Bronchial smooth muscle cell (primary cell): ENCODE measurements around the gene CTNNBL1. TPM values are rescaled to one million over a fixed set of nuclear protein-coding genes. Genes with fewer than 3 reads are reported as not detected.

ENCODE experiments used
- total RNA-seq: library from RNA; depleted of rRNA; stranded (reverse); fragments of >200 nt; gene quantifications from 2 replicates; pipeline ENCODE4 v1.2.1, GENCODE V29; 2014

Gene CTNNBL1, protein sequence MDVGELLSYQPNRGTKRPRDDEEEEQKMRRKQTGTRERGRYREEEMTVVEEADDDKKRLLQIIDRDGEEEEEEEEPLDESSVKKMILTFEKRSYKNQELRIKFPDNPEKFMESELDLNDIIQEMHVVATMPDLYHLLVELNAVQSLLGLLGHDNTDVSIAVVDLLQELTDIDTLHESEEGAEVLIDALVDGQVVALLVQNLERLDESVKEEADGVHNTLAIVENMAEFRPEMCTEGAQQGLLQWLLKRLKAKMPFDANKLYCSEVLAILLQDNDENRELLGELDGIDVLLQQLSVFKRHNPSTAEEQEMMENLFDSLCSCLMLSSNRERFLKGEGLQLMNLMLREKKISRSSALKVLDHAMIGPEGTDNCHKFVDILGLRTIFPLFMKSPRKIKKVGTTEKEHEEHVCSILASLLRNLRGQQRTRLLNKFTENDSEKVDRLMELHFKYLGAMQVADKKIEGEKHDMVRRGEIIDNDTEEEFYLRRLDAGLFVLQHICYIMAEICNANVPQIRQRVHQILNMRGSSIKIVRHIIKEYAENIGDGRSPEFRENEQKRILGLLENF
- total RNA-seq, result 29.5 and 30.7 TPM in 2 replicates

DNA sequence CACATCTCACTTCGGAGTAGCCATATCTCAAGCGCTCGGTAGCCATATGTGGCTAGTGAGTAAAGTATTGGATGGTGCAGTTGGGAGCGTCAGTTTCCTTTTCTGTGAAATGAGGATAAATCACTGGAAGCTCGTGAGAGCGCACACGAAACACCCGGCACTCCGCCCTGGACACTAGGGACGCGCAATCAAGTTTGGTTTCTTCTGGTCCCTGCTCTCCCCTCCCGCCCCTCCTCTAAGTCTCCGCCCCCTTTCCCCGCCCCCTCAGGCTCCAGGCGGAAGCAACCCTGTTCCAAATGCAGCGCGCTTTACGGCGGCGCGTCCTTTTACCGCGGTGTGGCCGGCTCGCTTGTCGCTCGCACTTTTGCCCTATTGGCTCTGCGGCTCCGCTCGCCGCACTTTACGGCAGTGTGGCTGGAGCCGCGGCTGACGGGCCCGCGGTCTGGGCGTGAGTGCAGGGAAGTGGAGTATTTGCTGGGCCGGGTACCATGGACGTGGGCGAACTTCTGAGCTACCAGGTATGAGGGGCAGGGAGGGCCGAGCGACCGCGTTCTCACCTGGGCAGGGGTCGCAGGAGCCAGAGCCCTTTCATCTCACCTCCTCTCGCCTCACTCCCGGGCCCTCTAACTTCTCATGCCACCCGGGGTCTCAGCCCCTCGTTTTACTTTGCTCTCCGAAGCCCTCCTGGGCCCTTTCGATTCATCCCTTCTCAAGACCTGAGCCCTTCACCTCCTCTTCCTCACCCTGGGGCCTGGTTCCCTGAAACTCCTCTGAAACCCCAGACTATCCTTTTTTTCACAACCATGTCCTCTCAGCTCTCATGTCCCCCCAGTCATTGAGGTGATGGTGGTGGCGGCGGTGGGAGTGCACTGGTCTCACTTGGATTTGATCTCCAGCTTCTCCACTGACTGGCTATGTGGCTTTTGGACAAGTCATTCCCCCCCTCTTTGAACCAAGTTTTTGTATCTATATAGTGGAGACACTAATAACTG is at the start of gene CTNNBL1:
Gene CTNNBL1 (plus strand): TSS at position 396 of the 992 bp plus-strand sequence. CDS start 93 bp downstream, at position 489.

DNA sequence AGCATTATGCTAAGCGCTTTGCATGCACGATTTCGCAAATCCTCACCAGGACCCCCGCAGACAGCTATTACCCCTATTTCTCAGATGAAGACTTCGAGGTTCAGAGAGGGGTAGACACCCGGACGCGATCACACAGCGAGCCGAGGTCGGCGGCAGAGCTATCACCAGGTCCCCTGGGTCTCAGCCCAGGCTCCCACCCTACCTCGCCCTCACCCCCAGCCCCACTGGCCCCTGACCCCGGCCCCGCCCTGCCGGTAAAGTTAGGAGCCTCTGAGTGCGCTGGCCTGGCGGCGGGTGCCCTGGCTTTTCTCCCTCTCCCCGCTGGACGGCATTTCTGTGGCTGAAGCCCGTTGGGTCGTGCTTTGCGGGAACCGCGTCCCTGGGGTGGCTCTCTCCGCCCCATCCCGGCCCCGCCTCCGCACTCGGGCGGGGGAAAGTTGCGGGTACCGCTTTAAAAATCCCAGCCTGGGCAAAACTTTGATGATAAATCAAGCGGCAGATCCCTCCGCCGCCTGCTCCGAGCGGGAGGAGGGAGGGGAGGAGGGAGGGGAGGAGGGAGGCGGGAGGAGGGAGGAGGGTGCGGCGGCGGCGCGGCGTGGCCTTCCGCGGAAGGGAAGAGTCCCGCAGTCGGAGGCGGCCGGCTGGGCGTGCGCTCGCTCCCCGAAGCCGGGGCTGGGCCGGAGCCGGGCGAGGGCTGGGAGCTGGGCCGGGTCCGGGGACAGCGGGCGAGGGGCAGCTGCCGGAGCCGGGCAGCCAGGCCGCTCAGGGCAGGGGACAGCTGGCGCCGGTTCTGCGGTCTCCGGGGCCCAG is 208.9 kb downstream of the CTNNBL1 start, which contains the start of gene VSTM2L:
Gene VSTM2L (plus strand): TSS at position 624 of the 810 bp plus-strand sequence. CDS start 224 bp downstream, outside the sequence.

Other genes starting within 250 kb of the CTNNBL1 start
- gene NNAT, start 172.8 kb upstream of the CTNNBL1 start, total RNA-seq, result 0.26 and 0.47 TPM in 2 replicates
- 22.7 and 33.7 TPM in 2 replicates for gene BLCAP, start 166.2 kb upstream of the CTNNBL1 start, total RNA-seq
- 0.32 and 2.7 TPM in 2 replicates for gene VSTM2L, start 209.1 kb downstream of the CTNNBL1 start, total RNA-seq